ENCODE data around the gene KCNIP4.

KCNIP4 gene

DNA sequence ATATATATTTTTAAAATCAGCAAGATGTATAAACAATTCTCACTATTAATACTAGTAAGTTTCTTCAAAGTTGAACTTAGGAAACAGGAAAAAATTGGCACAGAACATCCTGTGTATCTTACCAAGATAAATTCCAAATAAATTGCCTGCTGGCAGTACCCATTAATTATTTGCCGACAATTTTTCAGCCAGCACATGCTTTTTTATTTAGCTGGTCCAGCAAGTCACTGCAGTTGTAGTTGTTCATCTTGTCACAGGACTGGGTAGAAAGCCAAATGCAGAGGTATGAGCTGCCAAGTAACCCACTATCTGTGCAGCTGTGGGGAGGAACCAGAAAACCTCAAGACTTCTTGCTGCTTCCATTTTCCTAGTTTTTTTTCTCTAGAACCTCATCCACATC lies 1134.9 kb downstream of the KCNIP4 start:
- H3K9me3 ChIP-seq (ENCODE audit: insufficient read depth, low read depth, low read length), result no peaks in the 10 kb centered on the region
- no peaks in the 10 kb centered on the region for H3K4me1 ChIP-seq (ENCODE audit: insufficient read depth, low read length, poor library complexity, severe bottlenecking)
- no peaks in the 10 kb centered on the region for H3K36me3 ChIP-seq (ENCODE audit: insufficient read depth, low read length)
- no peak overlapping the region for H3K9ac ChIP-seq (ENCODE audit: low read depth, low read length, poor library complexity, severe bottlenecking)
- no peak for TF ChIP-seq EZH2phosphoT487 (IDR thresholded peaks at IDR 0.05; ENCODE audit: borderline replicate concordance)
- TF ChIP-seq, protein P1, sequence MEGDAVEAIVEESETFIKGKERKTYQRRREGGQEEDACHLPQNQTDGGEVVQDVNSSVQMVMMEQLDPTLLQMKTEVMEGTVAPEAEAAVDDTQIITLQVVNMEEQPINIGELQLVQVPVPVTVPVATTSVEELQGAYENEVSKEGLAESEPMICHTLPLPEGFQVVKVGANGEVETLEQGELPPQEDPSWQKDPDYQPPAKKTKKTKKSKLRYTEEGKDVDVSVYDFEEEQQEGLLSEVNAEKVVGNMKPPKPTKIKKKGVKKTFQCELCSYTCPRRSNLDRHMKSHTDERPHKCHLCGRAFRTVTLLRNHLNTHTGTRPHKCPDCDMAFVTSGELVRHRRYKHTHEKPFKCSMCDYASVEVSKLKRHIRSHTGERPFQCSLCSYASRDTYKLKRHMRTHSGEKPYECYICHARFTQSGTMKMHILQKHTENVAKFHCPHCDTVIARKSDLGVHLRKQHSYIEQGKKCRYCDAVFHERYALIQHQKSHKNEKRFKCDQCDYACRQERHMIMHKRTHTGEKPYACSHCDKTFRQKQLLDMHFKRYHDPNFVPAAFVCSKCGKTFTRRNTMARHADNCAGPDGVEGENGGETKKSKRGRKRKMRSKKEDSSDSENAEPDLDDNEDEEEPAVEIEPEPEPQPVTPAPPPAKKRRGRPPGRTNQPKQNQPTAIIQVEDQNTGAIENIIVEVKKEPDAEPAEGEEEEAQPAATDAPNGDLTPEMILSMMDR (conservative IDR thresholded peaks at IDR 0.05; ENCODE audit: low read length), result no peak
- no peaks in the 10 kb centered on the region for H4K20me1 ChIP-seq (ENCODE audit: insufficient read depth, low read length, poor library complexity, severe bottlenecking)
- no peak overlapping the region for H3K4me3 ChIP-seq (ENCODE audit: low read length, poor library complexity, severe bottlenecking)
- no peaks in the 10 kb centered on the region for H3K9me2 ChIP-seq (replicated peaks; ENCODE audit: low read depth, low read length)
- H3K27me3 ChIP-seq (ENCODE audit: insufficient read depth, low read length, poor library complexity, severe bottlenecking), result no peaks in the 10 kb centered on the region
- H3K4me2 ChIP-seq (ENCODE audit: low read depth, low read length, poor library complexity, severe bottlenecking), result no peak overlapping the region
- no peaks in the 10 kb centered on the region for H3F3A ChIP-seq (ENCODE audit: low read depth)
- H2AFZ ChIP-seq (ENCODE audit: low read length), result no peak overlapping the region
- no peaks in the 10 kb centered on the region for H3K79me2 ChIP-seq (ENCODE audit: insufficient read depth, low read length)

DNA sequence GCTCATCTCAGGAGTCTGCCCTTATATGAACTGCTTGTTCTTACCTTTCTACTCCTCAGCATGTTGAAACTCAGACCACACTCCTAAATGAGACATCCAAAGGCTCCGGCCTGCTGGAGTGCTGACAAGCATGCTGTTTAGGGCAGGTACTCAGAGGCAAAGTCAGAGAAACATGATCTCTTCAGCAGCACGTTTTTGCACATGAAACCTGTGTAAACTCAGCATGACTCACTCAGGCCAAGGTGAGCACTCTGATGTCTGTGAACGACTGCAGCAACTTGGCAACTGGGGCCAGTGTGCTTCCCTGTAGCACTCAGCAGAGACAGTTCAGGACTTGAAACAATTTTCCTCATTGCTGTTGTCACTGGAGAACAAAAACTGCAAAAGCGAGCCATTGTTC lies 1138.8 kb downstream of the KCNIP4 start:
- no peaks in the 10 kb centered on the region for H4K20me1 ChIP-seq (ENCODE audit: insufficient read depth, low read length, poor library complexity, severe bottlenecking)
- no peak overlapping the region for H3K4me2 ChIP-seq (ENCODE audit: low read depth, low read length, poor library complexity, severe bottlenecking)
- no peak overlapping the region for H3K4me3 ChIP-seq (ENCODE audit: low read length, poor library complexity, severe bottlenecking)
- H3K36me3 ChIP-seq (ENCODE audit: insufficient read depth, low read length), result no peaks in the 10 kb centered on the region
- H3K9ac ChIP-seq (ENCODE audit: low read depth, low read length, poor library complexity, severe bottlenecking), result no peak overlapping the region
- no peak overlapping the region for H2AFZ ChIP-seq (ENCODE audit: low read length)
- H3K4me1 ChIP-seq (ENCODE audit: insufficient read depth, low read length, poor library complexity, severe bottlenecking), result no peaks in the 10 kb centered on the region
- H3K9me2 ChIP-seq (replicated peaks; ENCODE audit: low read depth, low read length), result no peaks in the 10 kb centered on the region
- H3K27me3 ChIP-seq (ENCODE audit: insufficient read depth, low read length, poor library complexity, severe bottlenecking), result no peaks in the 10 kb centered on the region
- no peak for TF ChIP-seq EZH2phosphoT487 (IDR thresholded peaks at IDR 0.05; ENCODE audit: borderline replicate concordance)
- TF ChIP-seq, protein P1 (conservative IDR thresholded peaks at IDR 0.05; ENCODE audit: low read length), result no peak
- no peaks in the 10 kb centered on the region for H3K79me2 ChIP-seq (ENCODE audit: insufficient read depth, low read length)
- H3K9me3 ChIP-seq (ENCODE audit: insufficient read depth, low read depth, low read length), result no peaks in the 10 kb centered on the region
- H3F3A ChIP-seq (ENCODE audit: low read depth), result no peaks in the 10 kb centered on the region

- H3K27me3 ChIP-seq (ENCODE audit: insufficient read depth, low read length, poor library complexity, severe bottlenecking), result no peaks in the 10 kb centered on the region
- no peaks in the 10 kb centered on the region for H3F3A ChIP-seq (ENCODE audit: low read depth)
- H4K20me1 ChIP-seq (ENCODE audit: insufficient read depth, low read length, poor library complexity, severe bottlenecking), result no peaks in the 10 kb centered on the region
- no peaks in the 10 kb centered on the region for H3K36me3 ChIP-seq (ENCODE audit: insufficient read depth, low read length)
- no peak overlapping the region for H3K4me3 ChIP-seq (ENCODE audit: low read length, poor library complexity, severe bottlenecking)
- no peak for TF ChIP-seq EZH2phosphoT487 (IDR thresholded peaks at IDR 0.05; ENCODE audit: borderline replicate concordance)
- TF ChIP-seq, protein P1 (conservative IDR thresholded peaks at IDR 0.05; ENCODE audit: low read length), result no peak
- H3K79me2 ChIP-seq (ENCODE audit: insufficient read depth, low read length), result no peaks in the 10 kb centered on the region
- no peak overlapping the region for H3K9ac ChIP-seq (ENCODE audit: low read depth, low read length, poor library complexity, severe bottlenecking)
- no peaks in the 10 kb centered on the region for H3K4me1 ChIP-seq (ENCODE audit: insufficient read depth, low read length, poor library complexity, severe bottlenecking)
- no peak overlapping the region for H3K4me2 ChIP-seq (ENCODE audit: low read depth, low read length, poor library complexity, severe bottlenecking)
- no peaks in the 10 kb centered on the region; the same call in 1 of the 2 replicates for H3K9me3 ChIP-seq (ENCODE audit: insufficient read depth, low read depth, low read length)
- H3K9me2 ChIP-seq (replicated peaks; ENCODE audit: low read depth, low read length), result no peaks in the 10 kb centered on the region
- H2AFZ ChIP-seq (ENCODE audit: low read length), result no peak overlapping the region
These were observed 1142.9 kb downstream of the KCNIP4 start for GRCh38 chr4:20805716-20806115.
